ENCODE results near the gene MLLT10.
A peak's percentile ranks its signal among the peaks of the same experiment; 100 is the strongest.

MLLT10 gene

GRCh38 chr10:21512573-21513404, 21.2 kb upstream of the MLLT10 start:
- TF ChIP-seq CTCF (IDR thresholded peaks at IDR 0.05): no peak
- Histone ChIP-seq H3K4me1 (peaks cover 6% of the 10 kb centered on the region), H3K4me2 (ENCODE audit: low read length) (no peak overlapping the region), H2AFZ (no peak overlapping the region), H3K27ac (no peak overlapping the region), H3K4me3 (ENCODE audit: low read depth, low read length) (no peak overlapping the region), H3K36me3 (ENCODE audit: control insufficient read depth, insufficient read depth, low read length) (no peaks in the 10 kb centered on the region), H3K79me2 (no peaks in the 10 kb centered on the region), H3K27me3 (ENCODE audit: control insufficient read depth, insufficient read depth, low read length) (no peaks in the 10 kb centered on the region), H3K9ac (no peak overlapping the region), H3K9me3 (ENCODE audit: control insufficient read depth, low read length) (no peaks in the 10 kb centered on the region)

GRCh38 chr10:21513405-21513788, 20.6 kb upstream of the MLLT10 start:
- H3K9me3 ChIP-seq (ENCODE audit: control insufficient read depth, low read length): no peaks in the 10 kb centered on the region
- H3K36me3 ChIP-seq (ENCODE audit: control insufficient read depth, insufficient read depth, low read length): no peaks in the 10 kb centered on the region
- H3K9ac ChIP-seq: no peak overlapping the region
- H3K27ac ChIP-seq: no peak overlapping the region
- no peak overlapping the region for H3K4me3 ChIP-seq (ENCODE audit: low read depth, low read length)
- no peak for TF ChIP-seq CTCF (IDR thresholded peaks at IDR 0.05)
- H3K4me1 ChIP-seq: peaks cover 6% of the 10 kb centered on the region
- no peaks in the 10 kb centered on the region for H3K79me2 ChIP-seq
- no peak overlapping the region for H2AFZ ChIP-seq
- no peaks in the 10 kb centered on the region for H3K27me3 ChIP-seq (ENCODE audit: control insufficient read depth, insufficient read depth, low read length)
- H3K4me2 ChIP-seq (ENCODE audit: low read length): no peak overlapping the region

GRCh38 chr10:21514129-21514817, 19.8 kb upstream of the MLLT10 start:
- no peaks in the 10 kb centered on the region for H3K27me3 ChIP-seq (ENCODE audit: control insufficient read depth, insufficient read depth, low read length)
- no peak for TF ChIP-seq CTCF (IDR thresholded peaks at IDR 0.05)

GRCh38 chr10:21514818-21515351, 19.1 kb upstream of the MLLT10 start:
- H3K36me3 ChIP-seq (ENCODE audit: control insufficient read depth, insufficient read depth, low read length): no peaks in the 10 kb centered on the region
- H3K27me3 ChIP-seq (ENCODE audit: control insufficient read depth, insufficient read depth, low read length): no peaks in the 10 kb centered on the region
- no peak overlapping the region for H2AFZ ChIP-seq
- peaks cover 12% of the 10 kb centered on the region for H3K4me1 ChIP-seq
- H3K9me3 ChIP-seq (ENCODE audit: control insufficient read depth, low read length): no peaks in the 10 kb centered on the region
- H3K4me2 ChIP-seq (ENCODE audit: low read length): peak overlapping the region; percentile 78
- no peak overlapping the region for H3K27ac ChIP-seq
- no peak for TF ChIP-seq CTCF (IDR thresholded peaks at IDR 0.05)
- H3K9ac ChIP-seq: no peak overlapping the region
- no peaks in the 10 kb centered on the region for H3K79me2 ChIP-seq
- H3K4me3 ChIP-seq (ENCODE audit: low read depth, low read length): peak overlapping the region; percentile 53

More at GRCh38 chr10:21514129-21514817, 19.8 kb upstream of the MLLT10 start:
- H3K36me3 ChIP-seq (ENCODE audit: control insufficient read depth, insufficient read depth, low read length): no peaks in the 10 kb centered on the region
- no peak overlapping the region for H3K4me2 ChIP-seq (ENCODE audit: low read length)
- H3K4me3 ChIP-seq (ENCODE audit: low read depth, low read length): no peak overlapping the region
- H2AFZ ChIP-seq: no peak overlapping the region
- no peak overlapping the region for H3K27ac ChIP-seq
- H3K9me3 ChIP-seq (ENCODE audit: control insufficient read depth, low read length): no peaks in the 10 kb centered on the region
- H3K9ac ChIP-seq: no peak overlapping the region
- no peaks in the 10 kb centered on the region for H3K79me2 ChIP-seq
- peaks cover 6% of the 10 kb centered on the region for H3K4me1 ChIP-seq
